Measurements from ENCODE around the gene DYSF. TPM values are rescaled to one million over a fixed set of nuclear protein-coding genes. Genes with fewer than 3 reads are reported as not detected.

DYSF gene
- total RNA-seq, 1 donor from 2014 or later, result 100 TPM

DNA sequence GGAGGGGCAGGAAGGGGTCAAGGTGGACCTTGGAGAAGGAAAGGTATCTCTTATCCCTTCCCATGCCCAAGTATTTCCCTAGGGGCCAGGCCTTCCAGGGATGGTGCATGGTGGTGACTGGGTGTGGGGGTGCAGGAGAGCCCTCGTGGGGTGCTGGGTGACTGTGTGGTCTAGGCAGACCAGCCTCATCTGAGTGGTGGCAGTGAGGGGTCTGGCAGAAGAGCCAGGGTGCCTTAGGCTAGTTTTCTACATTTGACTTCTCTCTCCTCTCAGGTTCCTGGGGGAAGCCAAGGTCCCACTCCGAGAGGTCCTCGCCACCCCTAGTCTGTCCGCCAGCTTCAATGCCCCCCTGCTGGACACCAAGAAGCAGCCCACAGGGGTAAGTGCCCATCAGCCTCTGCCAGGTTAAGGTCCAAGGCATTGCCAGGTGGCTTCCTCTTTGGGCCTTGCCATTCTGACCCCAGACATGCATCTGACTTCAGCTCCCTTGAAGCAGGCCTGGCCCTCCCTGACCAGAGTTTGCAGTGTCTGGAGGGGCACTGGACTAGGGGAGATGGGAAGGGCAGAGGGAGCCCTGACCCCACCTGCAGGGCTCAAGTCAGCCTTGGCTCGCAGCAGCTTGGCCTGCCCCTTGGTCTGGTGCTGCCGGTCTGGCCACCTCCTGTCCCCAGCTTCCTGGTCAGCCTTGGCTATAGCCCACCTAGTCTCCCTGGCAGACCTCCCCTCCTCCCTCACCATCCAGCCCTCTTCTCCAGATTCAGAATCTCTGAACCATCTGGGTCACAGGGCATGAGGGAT, 49.8 kb downstream of the DYSF start:
- no peak for DNase-seq

GRCh38 chr2:71503837-71504236, 50.5 kb downstream of the DYSF start:
- DNase-seq, result peak; percentile 20

- no peak for DNase-seq
These were observed 51.2 kb downstream of the DYSF start for GRCh38 chr2:71504611-71505010.

- DNase-seq, result peak; percentile 89
These were observed 51.9 kb downstream of the DYSF start for GRCh38 chr2:71505086-71505769.

DNA sequence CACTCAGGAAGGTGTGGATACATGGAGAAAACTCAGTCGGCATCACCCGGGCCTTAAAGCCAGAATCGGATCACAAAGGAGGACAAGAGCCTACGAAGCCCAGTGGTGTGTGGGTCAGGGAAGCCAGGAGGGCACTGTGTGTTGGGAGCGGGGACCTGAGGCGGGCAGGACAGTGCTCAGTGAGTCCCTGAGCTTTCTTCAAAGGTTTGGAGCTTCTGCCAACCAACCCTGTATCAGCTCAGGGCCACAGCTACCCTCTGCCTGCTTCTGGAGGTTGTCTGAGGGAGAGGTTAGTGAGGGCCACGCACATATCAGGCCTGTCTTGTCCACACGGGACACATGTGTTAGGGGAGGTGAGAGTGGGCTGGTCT, 52.4 kb downstream of the DYSF start:
- no peak for DNase-seq

- DNase-seq, result no peak
These were observed 53.1 kb downstream of the DYSF start for GRCh38 chr2:71506222-71507153.

DNA sequence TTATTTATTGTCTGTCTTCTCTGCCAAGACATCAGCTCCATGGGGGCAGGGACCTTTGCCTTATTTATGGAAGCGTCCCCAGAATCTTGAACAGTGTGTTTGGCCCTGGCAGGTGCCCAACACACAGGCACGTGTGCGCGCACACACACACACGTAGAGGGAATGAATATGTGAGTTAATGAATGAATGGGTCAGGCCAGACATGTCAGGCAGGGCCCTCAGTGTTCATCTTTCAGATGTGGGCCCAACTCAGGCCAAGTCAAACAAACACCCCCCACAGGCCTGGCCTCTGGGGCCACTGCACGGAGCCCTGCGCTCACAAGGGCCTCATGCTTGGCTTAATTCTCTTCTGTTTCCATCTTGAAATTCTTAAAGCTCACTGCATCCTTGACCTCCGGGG, 54.1 kb downstream of the DYSF start:
- no peak for DNase-seq

DNA sequence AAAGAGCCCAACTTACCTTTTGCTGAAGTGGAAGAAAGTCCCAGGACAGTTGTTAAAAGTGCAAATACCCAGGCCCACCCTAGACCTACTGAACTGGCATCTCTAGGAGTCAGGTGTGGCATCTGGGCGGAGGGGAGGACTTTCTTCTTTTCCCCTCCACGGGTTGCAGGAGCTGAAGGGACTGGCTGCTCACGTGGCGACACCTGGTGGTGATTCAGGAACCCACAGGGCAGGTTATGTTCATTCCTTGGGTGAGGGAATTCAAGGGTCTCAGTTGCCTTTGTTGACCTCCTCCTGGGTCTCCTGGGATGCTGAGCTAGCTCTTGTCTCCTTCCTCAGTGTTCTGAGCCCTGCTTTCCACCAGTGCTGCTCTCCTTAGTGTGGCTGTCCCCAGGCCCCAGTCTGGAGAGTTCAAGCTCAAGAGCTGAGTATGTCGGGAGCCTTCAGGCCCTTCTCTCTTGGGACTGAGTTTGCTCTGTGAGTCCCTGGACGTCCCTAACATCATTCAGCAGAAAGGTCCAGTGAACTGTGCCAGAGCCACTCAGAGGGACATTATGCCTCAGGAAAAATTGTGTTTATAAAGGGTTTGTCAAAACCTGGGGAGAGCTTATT, 56.9 kb downstream of the DYSF start:
- peak; percentile 77 for DNase-seq

DNA sequence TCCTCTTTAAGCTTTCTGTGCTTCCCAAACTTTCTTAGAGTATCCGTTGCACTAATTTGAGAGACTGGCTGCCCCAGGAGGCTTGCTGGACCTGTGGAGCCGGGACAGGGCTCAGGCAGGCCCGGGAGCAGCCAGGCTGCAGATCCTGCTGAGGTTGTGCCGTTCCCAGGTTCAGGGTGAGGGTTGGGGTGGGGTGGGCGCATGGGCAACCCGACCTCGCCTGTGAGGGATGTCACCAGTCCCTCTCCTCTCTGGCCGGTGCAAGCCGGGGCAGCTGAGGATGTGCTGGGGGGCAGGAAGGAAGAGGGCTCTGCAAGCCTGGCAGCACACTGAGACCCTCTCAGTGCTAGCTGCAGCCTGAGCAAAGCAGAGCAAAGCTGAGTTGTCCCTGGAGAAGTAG, 57.6 kb downstream of the DYSF start:
- DNase-seq, result no peak

DNA sequence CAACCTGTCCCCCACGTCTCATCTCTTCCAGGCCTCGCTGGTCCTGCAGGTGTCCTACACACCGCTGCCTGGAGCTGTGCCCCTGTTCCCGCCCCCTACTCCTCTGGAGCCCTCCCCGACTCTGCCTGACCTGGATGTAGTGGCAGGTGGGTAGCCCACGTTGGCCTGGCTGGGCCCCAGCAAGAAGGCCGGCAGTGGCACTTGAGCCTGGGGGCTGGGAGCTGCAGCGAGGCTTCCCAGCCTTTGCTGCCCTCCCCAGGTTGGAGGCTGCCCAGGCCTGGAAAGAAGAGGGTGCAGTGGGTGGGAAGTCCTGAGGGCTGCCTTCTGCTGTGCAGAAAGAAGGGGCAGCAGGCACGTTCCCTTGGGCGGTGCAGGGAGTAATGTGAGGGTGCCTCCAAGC, 58.4 kb downstream of the DYSF start:
- DNase-seq, result no peak

DNA sequence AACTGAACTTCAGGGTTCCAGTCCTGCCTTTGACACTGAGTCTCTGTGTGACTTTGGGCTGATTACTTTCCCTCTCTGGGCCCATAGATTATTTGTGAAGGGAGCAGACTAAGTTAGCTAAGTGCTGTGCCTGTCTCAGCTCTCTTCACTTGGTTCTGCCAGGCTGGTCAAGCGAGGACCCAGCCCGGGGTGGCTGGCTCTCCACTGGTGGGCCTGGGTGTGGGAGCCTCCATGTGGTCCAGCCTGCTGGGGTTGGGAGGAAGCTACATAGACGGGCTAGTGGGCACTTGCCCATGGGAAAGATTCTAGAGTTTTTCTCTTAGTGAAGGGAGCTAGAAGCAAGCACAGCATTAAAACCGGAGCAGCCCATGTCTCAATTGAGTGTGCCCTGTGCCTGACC, 59.0 kb downstream of the DYSF start:
- no peak for DNase-seq

- DNase-seq, result no peak
These were observed 59.7 kb downstream of the DYSF start for GRCh38 chr2:71513096-71513495.

GRCh38 chr2:71513721-71514120, 60.4 kb downstream of the DYSF start:
- DNase-seq, result no peak

GRCh38 chr2:71516253-71516888, 63.0 kb downstream of the DYSF start:
- DNase-seq, result no peak

- no peak for DNase-seq
These were observed 64.5 kb downstream of the DYSF start for GRCh38 chr2:71517851-71518250.

DNA sequence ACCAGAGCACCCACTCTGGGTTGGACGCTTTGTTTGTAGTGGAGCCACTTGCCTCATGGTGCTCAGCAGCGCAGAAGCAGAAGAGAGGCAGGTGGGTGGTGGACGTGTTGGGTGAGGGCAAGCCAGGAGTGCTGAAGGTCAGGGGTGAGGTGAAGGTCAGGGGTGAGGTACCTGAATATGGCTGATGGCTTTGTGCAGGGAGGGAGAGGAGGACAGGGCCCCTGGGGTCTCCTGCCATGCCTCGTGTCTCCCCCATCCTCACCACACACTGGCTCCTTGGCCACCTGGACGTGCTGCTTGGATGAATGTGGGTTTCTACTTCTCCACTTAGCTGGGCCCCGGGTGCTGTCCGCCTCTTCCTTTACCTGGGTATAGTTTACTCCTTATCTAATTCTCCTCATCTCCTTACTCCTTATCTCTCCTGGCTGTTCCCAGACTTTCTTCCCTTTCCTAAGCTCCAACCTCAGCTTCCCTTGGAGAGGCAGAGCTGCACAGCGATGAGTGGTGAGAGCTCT, 68.1 kb downstream of the DYSF start:
- no peak for DNase-seq

DNA sequence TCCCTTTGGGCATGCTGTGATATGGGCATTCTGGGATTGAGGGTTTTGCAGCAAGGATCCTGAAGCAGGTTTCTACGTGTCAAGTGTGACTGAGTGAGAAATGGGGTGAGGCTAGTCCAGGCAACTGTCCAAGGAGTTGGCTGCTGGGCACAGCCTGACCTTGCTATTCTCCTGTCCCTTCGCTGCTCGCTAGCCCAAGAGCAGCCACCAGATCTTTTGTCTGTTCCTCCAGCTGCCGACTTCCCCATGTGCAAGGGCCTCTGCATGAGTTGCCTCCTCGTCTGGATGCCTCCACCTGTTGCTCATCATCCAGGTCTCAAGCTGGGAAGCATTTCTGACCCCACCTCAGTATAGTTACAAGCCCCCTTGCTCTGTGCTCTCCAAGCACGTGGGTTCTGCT, 71.1 kb downstream of the DYSF start:
- DNase-seq, result no peak

DNA sequence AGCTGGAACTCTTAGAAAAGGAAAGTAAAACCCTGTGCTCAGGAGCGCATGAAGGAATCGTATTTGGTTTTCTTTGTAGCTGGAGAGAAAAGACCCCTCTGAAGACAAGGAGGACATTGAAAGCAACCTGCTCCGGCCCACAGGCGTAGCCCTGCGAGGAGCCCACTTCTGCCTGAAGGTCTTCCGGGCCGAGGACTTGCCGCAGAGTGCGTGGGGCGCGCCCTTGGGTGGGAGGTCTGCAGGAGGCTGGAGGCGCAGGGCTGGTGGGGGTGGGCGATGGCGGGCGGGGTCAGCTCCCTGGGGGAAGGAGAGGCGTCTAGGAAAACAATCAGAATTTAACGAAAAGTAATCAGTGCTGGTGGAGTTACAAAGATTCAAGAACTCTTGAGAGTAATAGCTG, 72.8 kb downstream of the DYSF start:
- no peak for DNase-seq

DNA sequence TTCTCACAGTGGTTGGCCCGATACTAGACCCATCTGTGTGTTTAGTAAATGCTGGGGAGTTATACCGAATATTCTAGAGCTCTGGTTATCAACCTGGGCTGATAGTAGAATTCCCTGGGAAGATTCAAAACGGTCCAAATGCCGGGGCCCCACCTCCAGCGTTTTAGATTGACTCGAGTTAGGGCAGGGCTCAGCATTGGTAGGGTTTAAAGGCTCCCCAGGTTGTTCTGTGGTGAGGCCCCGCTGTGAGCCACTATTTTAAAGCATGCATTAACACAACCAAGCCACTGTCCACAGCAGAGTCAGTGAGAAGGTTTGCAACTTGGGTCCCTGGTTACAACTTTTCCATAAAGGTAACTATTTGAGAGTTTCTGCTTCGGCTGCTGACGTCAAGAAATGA, 73.6 kb downstream of the DYSF start:
- no peak for DNase-seq

- no peak for DNase-seq
These were observed 74.8 kb downstream of the DYSF start for GRCh38 chr2:71528131-71528591.

DNA sequence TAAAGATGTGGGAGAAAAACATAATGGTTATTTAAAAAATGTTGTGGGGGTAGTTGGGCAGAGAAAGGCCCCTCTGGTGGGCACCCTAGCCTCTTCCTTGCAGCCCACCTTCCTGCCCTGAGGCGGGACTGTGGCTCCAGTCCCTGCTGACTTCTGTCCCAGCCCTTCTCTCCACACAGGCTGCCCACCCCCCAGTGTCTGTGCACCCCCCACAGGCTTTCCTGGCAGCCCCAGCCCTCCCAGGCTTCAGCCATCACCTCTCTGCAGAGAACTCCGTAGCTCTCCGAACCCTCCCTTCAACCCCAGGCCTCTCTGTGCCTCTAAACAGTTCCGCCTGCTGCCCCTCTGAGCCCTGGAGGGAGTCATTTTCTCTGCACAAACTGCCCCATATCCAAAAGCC, 75.4 kb downstream of the DYSF start:
- DNase-seq, result no peak

DNA sequence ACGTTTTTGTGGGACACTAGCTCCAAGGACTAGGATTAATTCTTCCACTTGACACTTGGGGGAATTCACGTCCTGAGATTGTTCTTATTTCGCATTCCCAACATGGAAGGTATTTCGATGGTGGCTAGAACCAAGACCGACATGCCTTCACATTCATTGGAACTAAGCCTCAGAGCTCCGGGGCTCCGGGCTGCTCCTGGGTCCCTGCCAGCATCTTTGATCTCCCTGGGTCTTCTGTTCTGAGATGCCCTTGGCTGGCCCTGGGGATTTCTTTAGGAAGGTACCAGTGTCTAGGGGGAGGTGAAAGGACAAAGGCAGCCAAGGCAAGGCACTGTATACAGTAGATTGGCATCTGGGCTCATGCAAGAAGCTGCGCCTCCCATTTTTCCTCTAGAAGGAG, 76.8 kb downstream of the DYSF start:
- DNase-seq, result no peak
